ENCODE measurements around the gene SSH3. TPM values are rescaled to one million over a fixed set of nuclear protein-coding genes. Genes with fewer than 3 reads are reported as not detected.
"Not testable (repeated sequence)": the region's sequence is repeated elsewhere in the genome, so short reads cannot be mapped to it uniquely, and the experiment has no call there.

SSH3 gene
- 7.6 and 7.7 TPM in 2 replicates for total RNA-seq

GRCh38 chr11:67303132-67303834 lies at the start of gene SSH3:
SSH3 (plus strand) TSS chr11:67303530; CDS start chr11:67303626, 96 bp downstream.
- DNase-seq (ENCODE audit: low read depth, low spot score): no peak

GRCh38 chr11:67253872-67254624 lies 49.3 kb upstream of the SSH3 start:
- DNase-seq (ENCODE audit: low read depth, low spot score): no peak

GRCh38 chr11:67254798-67255197 lies 48.5 kb upstream of the SSH3 start:
- DNase-seq (ENCODE audit: low read depth, low spot score): no peak

GRCh38 chr11:67255353-67255752 lies 48.0 kb upstream of the SSH3 start:
- DNase-seq (ENCODE audit: low read depth, low spot score): no peak

GRCh38 chr11:67255864-67256263 lies 47.5 kb upstream of the SSH3 start:
- DNase-seq (ENCODE audit: low read depth, low spot score): no peak

- no peak for DNase-seq (ENCODE audit: low read depth, low spot score)
These were observed 46.7 kb upstream of the SSH3 start for GRCh38 chr11:67256477-67257135.

GRCh38 chr11:67260406-67260805 lies 42.9 kb upstream of the SSH3 start:
- DNase-seq (ENCODE audit: low read depth, low spot score): no peak

GRCh38 chr11:67260885-67261639 lies 42.3 kb upstream of the SSH3 start:
- not testable (repeated sequence) for DNase-seq (ENCODE audit: low read depth, low spot score)

GRCh38 chr11:67261640-67261945 lies 41.7 kb upstream of the SSH3 start:
- no peak for DNase-seq (ENCODE audit: low read depth, low spot score)

GRCh38 chr11:67261946-67262681 lies 41.2 kb upstream of the SSH3 start:
- DNase-seq (ENCODE audit: low read depth, low spot score): no peak

GRCh38 chr11:67262731-67263675 lies 40.3 kb upstream of the SSH3 start:
- peak; percentile 36 for DNase-seq (ENCODE audit: low read depth, low spot score)

- no peak for DNase-seq (ENCODE audit: low read depth, low spot score)
These were observed 39.1 kb upstream of the SSH3 start for GRCh38 chr11:67264260-67264659.

- no peak for DNase-seq (ENCODE audit: low read depth, low spot score)
These were observed 38.3 kb upstream of the SSH3 start for GRCh38 chr11:67264877-67265632.

- no peak for DNase-seq (ENCODE audit: low read depth, low spot score)
These were observed 37.5 kb upstream of the SSH3 start for GRCh38 chr11:67265633-67266448.

GRCh38 chr11:67266449-67267187 lies 36.7 kb upstream of the SSH3 start, which contains the start of gene GRK2:
GRK2 (plus strand) TSS chr11:67266473; CDS start chr11:67266700, 227 bp downstream.
- DNase-seq (ENCODE audit: low read depth, low spot score): no peak

GRCh38 chr11:67267188-67268080 lies 35.9 kb upstream of the SSH3 start:
- no peak for DNase-seq (ENCODE audit: low read depth, low spot score)

Data from pulmonary artery endothelial cell (primary cell).